H9 (cell line): ENCODE measurements around the gene NARS2. TPM values are rescaled to one million over a fixed set of nuclear protein-coding genes. Genes with fewer than 3 reads are reported as not detected.

Source experiments
- DNase-seq: peaks from one replicate; pipeline ENCODE4 v3.0.0-alpha.2; 2017
- H2AFZ ChIP-seq: one replicate; pipeline ENCODE4 v1.6.1; 2013; ENCODE audit warnings: mild to moderate bottlenecking, low read length, control low read depth, moderate library complexity
- H2AK5ac ChIP-seq: 2 replicates; pipeline ENCODE4 v1.6.1; 2013; ENCODE audit warnings: low read length, control low read depth, mixed read lengths; ENCODE audit not compliant: insufficient read length
- H2BK120ac ChIP-seq: one replicate; pipeline ENCODE4 v1.6.1; 2013; ENCODE audit warnings: low read depth, mild to moderate bottlenecking, low read length, control low read depth, inconsistent platforms; ENCODE audit not compliant: poor library complexity, severe bottlenecking
- H2BK12ac ChIP-seq: 2 replicates; pipeline ENCODE4 v1.6.1; 2013; ENCODE audit warnings: low read length, control low read depth, mixed read lengths, low read depth; ENCODE audit not compliant: insufficient read length
- H2BK15ac ChIP-seq: 2 replicates; pipeline ENCODE4 v1.6.1; 2013; ENCODE audit warnings: low read depth, low read length, control low read depth
- H2BK20ac ChIP-seq: one replicate; pipeline ENCODE4 v1.6.1; 2013; ENCODE audit warnings: low read depth, mild to moderate bottlenecking, low read length, control low read depth, inconsistent platforms; ENCODE audit not compliant: poor library complexity, severe bottlenecking
- H2BK5ac ChIP-seq: 2 replicates; pipeline ENCODE4 v1.6.1; 2013; ENCODE audit warnings: low read length, control low read depth, mixed read lengths; ENCODE audit not compliant: insufficient read length
- H3K14ac ChIP-seq: 2 replicates; pipeline ENCODE4 v1.6.1; 2013; ENCODE audit warnings: low read length, control low read depth; ENCODE audit not compliant: insufficient read depth
- H3K18ac ChIP-seq: 2 replicates; pipeline ENCODE4 v1.6.1; 2013; ENCODE audit warnings: low read depth, mild to moderate bottlenecking, mixed read lengths, low read length, control low read depth; ENCODE audit not compliant: insufficient read length
- H3K23ac ChIP-seq: 2 replicates; pipeline ENCODE4 v1.6.1; 2013; ENCODE audit warnings: low read length, control low read depth, mixed read lengths, low read depth; ENCODE audit not compliant: insufficient read length
- H3K23me2 ChIP-seq: 2 replicates; pipeline ENCODE4 v1.6.1; 2013; ENCODE audit warnings: low read depth, mild to moderate bottlenecking, mixed read lengths, low read length, control low read depth; ENCODE audit not compliant: insufficient read length, poor library complexity, severe bottlenecking
- H3K27ac ChIP-seq: 2 replicates; pipeline ENCODE4 v1.5.1; 2013; ENCODE audit warnings: low read length, control low read depth, mixed read lengths, low read depth; ENCODE audit not compliant: insufficient read length
- H3K27me3 ChIP-seq: 2 replicates; pipeline ENCODE4 v1.6.1; 2013; ENCODE audit warnings: low read length, control low read depth, inconsistent platforms; ENCODE audit not compliant: insufficient read depth
- H3K4ac ChIP-seq: 2 replicates; pipeline ENCODE4 v1.6.1; 2013; ENCODE audit warnings: low read depth, mild to moderate bottlenecking, control low read depth, inconsistent platforms, low read length, moderate library complexity
- H3K4me1 ChIP-seq: 2 replicates; pipeline ENCODE4 v1.6.1; 2013; ENCODE audit warnings: low read length, control low read depth, inconsistent platforms; ENCODE audit not compliant: insufficient read depth
- H3K4me2 ChIP-seq: 2 replicates; pipeline ENCODE4 v1.6.1; 2013; ENCODE audit warnings: low read length, control low read depth, mixed read lengths; ENCODE audit not compliant: insufficient read length, insufficient read depth
- H3K56ac ChIP-seq: 2 replicates; pipeline ENCODE4 v1.6.1; 2013; ENCODE audit warnings: low read depth, mild to moderate bottlenecking, mixed read lengths, low read length, control low read depth; ENCODE audit not compliant: insufficient read length
- H3K79me1 ChIP-seq: 2 replicates; pipeline ENCODE4 v1.6.1; 2013; ENCODE audit warnings: low read depth, mild to moderate bottlenecking, moderate library complexity, low read length, control low read depth, inconsistent platforms; ENCODE audit not compliant: insufficient read depth, poor library complexity, severe bottlenecking
- H3K79me2 ChIP-seq: 2 replicates; pipeline ENCODE4 v1.6.1; 2013; ENCODE audit warnings: low read length, control low read depth, inconsistent platforms; ENCODE audit not compliant: insufficient read depth
- H3K9ac ChIP-seq: 2 replicates; pipeline ENCODE4 v1.6.1; 2013; ENCODE audit warnings: low read length, control low read depth, mixed read lengths; ENCODE audit not compliant: insufficient read length; ENCODE audit errors: extremely low read depth
- H3K9me3 ChIP-seq: one replicate; pipeline ENCODE4 v1.6.1; 2013; ENCODE audit warnings: low read depth, low read length, inconsistent platforms; ENCODE audit not compliant: control insufficient read depth
- H3T11ph ChIP-seq: one replicate; pipeline ENCODE4 v1.6.1; 2013; ENCODE audit warnings: mild to moderate bottlenecking, low read length, control low read depth, inconsistent platforms
- H4K20me1 ChIP-seq: one replicate; pipeline ENCODE4 v1.6.1; 2013; ENCODE audit not compliant: control insufficient read depth, insufficient read length, insufficient read depth
- H4K5ac ChIP-seq: 2 replicates; pipeline ENCODE4 v1.6.1; 2013; ENCODE audit warnings: low read depth, mild to moderate bottlenecking, mixed read lengths, low read length, control low read depth; ENCODE audit not compliant: insufficient read length
- H4K8ac ChIP-seq: replicated peaks from 2 replicates; pipeline ENCODE4 v1.6.1; 2013; ENCODE audit warnings: low read length, control low read depth, mixed read lengths, low read depth; ENCODE audit not compliant: insufficient read length
- H4K91ac ChIP-seq: 2 replicates; pipeline ENCODE4 v1.6.1; 2013; ENCODE audit warnings: low read depth, mild to moderate bottlenecking, moderate library complexity, mixed read lengths, low read length, control low read depth; ENCODE audit not compliant: insufficient read length
- H3K27ac Mint-ChIP-seq, 3 experiments: 2 replicates in 2 of 3; 3 replicates in 1 of 3; pipeline ENCODE4 v1.8.0; 2020 to 2021; ENCODE audit warnings: mixed read lengths in 3 of 3, mild to moderate bottlenecking in 1 of 3, moderate library complexity in 1 of 3
- H3K27me3 Mint-ChIP-seq: 2 replicates; pipeline ENCODE4 v1.8.0; 2021; ENCODE audit warnings: low read depth, mild to moderate bottlenecking, moderate library complexity, mixed read lengths
- H3K36me3 Mint-ChIP-seq, 3 experiments: 2 replicates in 2 of 3; 3 replicates in 1 of 3; pipeline ENCODE4 v1.8.0; 2020 to 2021; ENCODE audit warnings: low read depth in 3 of 3, mixed read lengths in 3 of 3; ENCODE audit not compliant: insufficient read depth in 1 of 3
- H3K4me1 Mint-ChIP-seq, 2 experiments: 2 replicates each; pipeline ENCODE4 v1.8.0; 2020; ENCODE audit warnings: mixed read lengths in 2 of 2
- H3K4me3 Mint-ChIP-seq, 2 experiments: 2 replicates in 1 of 2; 3 replicates in 1 of 2; pipeline ENCODE4 v1.8.0; 2020 to 2021; ENCODE audit warnings: mild to moderate bottlenecking in 2 of 2, mixed read lengths in 2 of 2, moderate library complexity in 1 of 2
- H3K9me3 Mint-ChIP-seq, 2 experiments: 2 replicates in 1 of 2; 3 replicates in 1 of 2; pipeline ENCODE4 v1.8.0; 2020; ENCODE audit warnings: mild to moderate bottlenecking in 2 of 2, mixed read lengths in 2 of 2, moderate library complexity in 1 of 2
- WGBS: extraction: QIAGEN DNeasy Blood & Tissue Kit; methylation state at CpG from one replicate; pipeline ENCODE4 v1.1.7; 2013; ENCODE audit warnings: missing lambda C conversion rate, low lambda C conversion rate, mixed read lengths; ENCODE audit not compliant: insufficient read length; ENCODE audit errors: extremely low coverage; 5-methylcytosine and 5-hydroxymethylcytosine counted together
- total RNA-seq: library from RNA; stranded (reverse); gene quantifications from 2 replicates; pipeline ENCODE4 v1.2.1, GENCODE V29; 2021
- TF ChIP-seq, protein P1 (sequence below): fragments of 200-600 bp; sonication (generic); conservative IDR thresholded peaks from 3 replicates; pipeline ENCODE4 v1.8.0; 2021; ENCODE audit warnings: antibody characterized with exemption, mild to moderate bottlenecking

NARS2 gene
- total RNA-seq, 1 experiment from 2014 or later: 29.7 TPM

DNA sequence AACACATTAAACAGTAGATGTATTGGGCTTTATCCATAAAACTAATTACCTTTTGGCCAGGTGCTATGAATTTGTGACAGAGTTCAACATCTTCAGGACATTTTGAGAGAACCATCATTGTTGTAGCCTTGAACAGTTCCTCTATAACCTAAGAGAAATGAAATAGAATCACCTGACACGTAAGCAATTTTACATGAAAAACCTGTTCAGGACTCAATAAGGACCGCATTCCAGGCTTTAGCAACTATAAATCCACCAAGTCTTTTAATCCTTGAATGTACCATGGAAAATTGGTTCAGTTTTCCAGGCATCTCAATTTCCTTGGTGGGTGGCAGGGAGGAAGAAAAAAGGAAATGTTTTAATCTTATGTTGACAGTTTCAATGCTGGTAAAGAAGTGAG, 96.1 kb downstream of the NARS2 start:
- H2BK120ac ChIP-seq: no peak overlapping the region
- H3K79me1 ChIP-seq: no peaks in the 10 kb centered on the region
- no peak overlapping the region for H3K4me2 ChIP-seq
- no peak for DNase-seq
- H4K20me1 ChIP-seq: no peaks in the 10 kb centered on the region
- no peak overlapping the region for H2AK5ac ChIP-seq
- H3K27me3 ChIP-seq: no peaks in the 10 kb centered on the region
- H3K4me3 Mint-ChIP-seq: no peak overlapping the region
- H2AFZ ChIP-seq: no peak overlapping the region
- H3K4ac ChIP-seq: no peak overlapping the region
- H3K23me2 ChIP-seq: no peaks in the 10 kb centered on the region
- H3T11ph ChIP-seq: no peak overlapping the region
- H3K4me1 ChIP-seq: no peaks in the 10 kb centered on the region
- no peaks in the 10 kb centered on the region for H3K9me3 ChIP-seq
- H3K23ac ChIP-seq: no peak overlapping the region
- no peak overlapping the region for H4K8ac ChIP-seq
- no CpG with 5 or more reads among the region's 2 CpGs for WGBS
- no peak overlapping the region for H4K5ac ChIP-seq
- H3K36me3 Mint-ChIP-seq: peaks cover 0 to 4% (median 0%) of the 10 kb centered on the region in 3 experiments; a peak in 4 of 7 replicates
- H3K79me2 ChIP-seq: no peaks in the 10 kb centered on the region
- no peak overlapping the region for H4K91ac ChIP-seq
- TF ChIP-seq, protein P1, sequence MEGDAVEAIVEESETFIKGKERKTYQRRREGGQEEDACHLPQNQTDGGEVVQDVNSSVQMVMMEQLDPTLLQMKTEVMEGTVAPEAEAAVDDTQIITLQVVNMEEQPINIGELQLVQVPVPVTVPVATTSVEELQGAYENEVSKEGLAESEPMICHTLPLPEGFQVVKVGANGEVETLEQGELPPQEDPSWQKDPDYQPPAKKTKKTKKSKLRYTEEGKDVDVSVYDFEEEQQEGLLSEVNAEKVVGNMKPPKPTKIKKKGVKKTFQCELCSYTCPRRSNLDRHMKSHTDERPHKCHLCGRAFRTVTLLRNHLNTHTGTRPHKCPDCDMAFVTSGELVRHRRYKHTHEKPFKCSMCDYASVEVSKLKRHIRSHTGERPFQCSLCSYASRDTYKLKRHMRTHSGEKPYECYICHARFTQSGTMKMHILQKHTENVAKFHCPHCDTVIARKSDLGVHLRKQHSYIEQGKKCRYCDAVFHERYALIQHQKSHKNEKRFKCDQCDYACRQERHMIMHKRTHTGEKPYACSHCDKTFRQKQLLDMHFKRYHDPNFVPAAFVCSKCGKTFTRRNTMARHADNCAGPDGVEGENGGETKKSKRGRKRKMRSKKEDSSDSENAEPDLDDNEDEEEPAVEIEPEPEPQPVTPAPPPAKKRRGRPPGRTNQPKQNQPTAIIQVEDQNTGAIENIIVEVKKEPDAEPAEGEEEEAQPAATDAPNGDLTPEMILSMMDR: no peak
- no peak overlapping the region for H3K9ac ChIP-seq
- H3K14ac ChIP-seq: no peak overlapping the region
- no peak overlapping the region for H2BK5ac ChIP-seq
- H3K27ac Mint-ChIP-seq: no peak overlapping the region
- H3K56ac ChIP-seq: no peak overlapping the region
- H3K18ac ChIP-seq: no peak overlapping the region
- no peak overlapping the region for H2BK20ac ChIP-seq
- no peak overlapping the region for H2BK12ac ChIP-seq
- H3K27ac ChIP-seq: no peak overlapping the region
- H3K27me3 Mint-ChIP-seq: no peaks in the 10 kb centered on the region
- no peaks in the 10 kb centered on the region for H3K9me3 Mint-ChIP-seq
- no peaks in the 10 kb centered on the region for H3K4me1 Mint-ChIP-seq
- H2BK15ac ChIP-seq: no peak overlapping the region
